HL-60 (cell line): ENCODE data around the gene SLC7A7.

Source experiments
- DNase-seq, 2 experiments: peaks; one replicate each; pipeline ENCODE4 v3.0.0-alpha.2; 2010 to 2020; ENCODE audit warnings: low read depth in 1 of 2, low spot score in 1 of 2
- H3K27ac ChIP-seq: fragments of 250-450 bp; sonication (Bioruptor Pico); replicated peaks from 2 replicates; pipeline ENCODE4 v1.5.1; 2020; ENCODE audit warnings: mild to moderate bottlenecking, moderate library complexity
- H3K27me3 ChIP-seq: fragments of 250-450 bp; sonication (Bioruptor Pico); 2 replicates; pipeline ENCODE4 v1.5.1; 2021; ENCODE audit warnings: mild to moderate bottlenecking, moderate library complexity; ENCODE audit not compliant: insufficient read depth, poor library complexity, severe bottlenecking
- H3K4me3 ChIP-seq: replicated peaks from 2 replicates; pipeline ENCODE4 v1.5.1; 2011; ENCODE audit warnings: mild to moderate bottlenecking, control low read depth, low read length; ENCODE audit not compliant: insufficient read depth
- GABPA ChIP-seq: IDR thresholded peaks from 2 replicates; pipeline ENCODE4 v1.6.1; 2012; ENCODE audit warnings: low read depth
- POLR2AphosphoS5 ChIP-seq: IDR thresholded peaks from 2 replicates; pipeline ENCODE4 v1.6.1; 2012; ENCODE audit warnings: low read depth
- SPI1 ChIP-seq: IDR thresholded peaks from 2 replicates; pipeline ENCODE4 v1.6.1; 2012; ENCODE audit warnings: low read depth, mild to moderate bottlenecking, borderline replicate concordance
- TF ChIP-seq, protein P1 (sequence below): IDR thresholded peaks from 2 replicates; pipeline ENCODE4 v1.6.1; 2012; ENCODE audit warnings: low read depth; ENCODE audit not compliant: insufficient replicate concordance
- TF ChIP-seq, protein P2 (sequence below): IDR thresholded peaks from one replicate; pipeline ENCODE4 v1.5.1; 2011; ENCODE audit warnings: low read length, control low read depth, inconsistent platforms; ENCODE audit not compliant: insufficient read depth

The SLC7A7 gene

DNA sequence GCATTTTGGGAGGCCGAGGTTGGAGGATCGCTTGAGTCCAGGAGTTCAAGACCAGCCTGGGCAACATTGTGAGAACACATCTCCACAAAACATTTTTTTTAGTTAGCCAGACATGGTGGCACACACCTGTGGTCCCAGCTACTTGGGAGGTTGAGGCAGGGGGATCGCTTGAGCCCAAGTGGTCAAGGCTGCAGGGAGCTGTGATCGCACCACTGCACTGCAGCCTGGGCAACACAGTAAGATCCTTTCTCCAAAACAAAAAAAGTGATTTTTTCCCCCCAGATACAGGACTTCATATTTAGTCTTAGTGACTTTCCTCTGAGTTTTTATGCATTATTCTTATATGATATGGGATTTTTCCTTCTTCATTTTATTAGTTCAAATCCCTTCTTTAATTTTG is 28.6 kb downstream of the SLC7A7 start:
- Histone ChIP-seq H3K27ac (no peak overlapping the region), H3K4me3 (no peak overlapping the region), H3K27me3 (no peaks in the 10 kb centered on the region)
- TF ChIP-seq, protein P1, sequence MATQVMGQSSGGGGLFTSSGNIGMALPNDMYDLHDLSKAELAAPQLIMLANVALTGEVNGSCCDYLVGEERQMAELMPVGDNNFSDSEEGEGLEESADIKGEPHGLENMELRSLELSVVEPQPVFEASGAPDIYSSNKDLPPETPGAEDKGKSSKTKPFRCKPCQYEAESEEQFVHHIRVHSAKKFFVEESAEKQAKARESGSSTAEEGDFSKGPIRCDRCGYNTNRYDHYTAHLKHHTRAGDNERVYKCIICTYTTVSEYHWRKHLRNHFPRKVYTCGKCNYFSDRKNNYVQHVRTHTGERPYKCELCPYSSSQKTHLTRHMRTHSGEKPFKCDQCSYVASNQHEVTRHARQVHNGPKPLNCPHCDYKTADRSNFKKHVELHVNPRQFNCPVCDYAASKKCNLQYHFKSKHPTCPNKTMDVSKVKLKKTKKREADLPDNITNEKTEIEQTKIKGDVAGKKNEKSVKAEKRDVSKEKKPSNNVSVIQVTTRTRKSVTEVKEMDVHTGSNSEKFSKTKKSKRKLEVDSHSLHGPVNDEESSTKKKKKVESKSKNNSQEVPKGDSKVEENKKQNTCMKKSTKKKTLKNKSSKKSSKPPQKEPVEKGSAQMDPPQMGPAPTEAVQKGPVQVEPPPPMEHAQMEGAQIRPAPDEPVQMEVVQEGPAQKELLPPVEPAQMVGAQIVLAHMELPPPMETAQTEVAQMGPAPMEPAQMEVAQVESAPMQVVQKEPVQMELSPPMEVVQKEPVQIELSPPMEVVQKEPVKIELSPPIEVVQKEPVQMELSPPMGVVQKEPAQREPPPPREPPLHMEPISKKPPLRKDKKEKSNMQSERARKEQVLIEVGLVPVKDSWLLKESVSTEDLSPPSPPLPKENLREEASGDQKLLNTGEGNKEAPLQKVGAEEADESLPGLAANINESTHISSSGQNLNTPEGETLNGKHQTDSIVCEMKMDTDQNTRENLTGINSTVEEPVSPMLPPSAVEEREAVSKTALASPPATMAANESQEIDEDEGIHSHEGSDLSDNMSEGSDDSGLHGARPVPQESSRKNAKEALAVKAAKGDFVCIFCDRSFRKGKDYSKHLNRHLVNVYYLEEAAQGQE: no peak
- TF ChIP-seq POLR2AphosphoS5: no peak
- TF ChIP-seq, protein P2, sequence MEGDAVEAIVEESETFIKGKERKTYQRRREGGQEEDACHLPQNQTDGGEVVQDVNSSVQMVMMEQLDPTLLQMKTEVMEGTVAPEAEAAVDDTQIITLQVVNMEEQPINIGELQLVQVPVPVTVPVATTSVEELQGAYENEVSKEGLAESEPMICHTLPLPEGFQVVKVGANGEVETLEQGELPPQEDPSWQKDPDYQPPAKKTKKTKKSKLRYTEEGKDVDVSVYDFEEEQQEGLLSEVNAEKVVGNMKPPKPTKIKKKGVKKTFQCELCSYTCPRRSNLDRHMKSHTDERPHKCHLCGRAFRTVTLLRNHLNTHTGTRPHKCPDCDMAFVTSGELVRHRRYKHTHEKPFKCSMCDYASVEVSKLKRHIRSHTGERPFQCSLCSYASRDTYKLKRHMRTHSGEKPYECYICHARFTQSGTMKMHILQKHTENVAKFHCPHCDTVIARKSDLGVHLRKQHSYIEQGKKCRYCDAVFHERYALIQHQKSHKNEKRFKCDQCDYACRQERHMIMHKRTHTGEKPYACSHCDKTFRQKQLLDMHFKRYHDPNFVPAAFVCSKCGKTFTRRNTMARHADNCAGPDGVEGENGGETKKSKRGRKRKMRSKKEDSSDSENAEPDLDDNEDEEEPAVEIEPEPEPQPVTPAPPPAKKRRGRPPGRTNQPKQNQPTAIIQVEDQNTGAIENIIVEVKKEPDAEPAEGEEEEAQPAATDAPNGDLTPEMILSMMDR: no peak
- TF ChIP-seq SPI1: no peak
- no peak for TF ChIP-seq GABPA
- no peak for DNase-seq

DNA sequence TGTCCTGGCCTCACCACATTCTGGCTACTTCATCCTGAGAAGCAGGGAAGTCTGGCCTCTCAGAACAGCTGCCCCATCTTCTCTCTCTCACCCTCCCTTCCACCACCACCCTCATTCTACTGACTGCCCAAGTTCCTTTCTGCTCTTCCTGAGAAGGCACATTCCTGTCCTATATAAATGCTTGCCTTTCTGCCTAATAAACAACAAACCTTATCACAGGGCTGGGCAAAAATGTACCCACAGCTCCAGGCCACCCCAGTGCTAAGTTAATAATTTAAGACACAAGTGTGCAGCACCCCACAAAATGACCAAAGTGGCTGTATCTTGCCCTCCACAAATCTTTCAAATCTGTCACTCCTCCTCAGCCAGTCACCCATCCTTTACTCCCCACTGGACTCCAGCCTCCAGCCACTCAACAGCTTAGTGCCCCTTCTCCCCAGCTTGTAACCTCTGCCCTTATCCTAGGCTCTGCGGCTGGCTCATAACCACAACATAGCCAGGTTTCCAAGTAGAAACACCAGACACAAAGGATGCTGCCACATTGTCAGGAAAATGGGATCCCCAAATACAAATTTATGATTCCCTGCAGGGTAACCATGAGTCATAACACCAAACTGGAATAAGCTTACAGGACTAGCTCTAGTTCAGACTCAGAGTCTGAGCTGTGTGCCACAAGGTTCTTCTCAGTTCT is 33.8 kb downstream of the SLC7A7 start:
- Histone ChIP-seq H3K27ac (no peak overlapping the region), H3K27me3 (no peaks in the 10 kb centered on the region), H3K4me3 (no peak overlapping the region)
- no peak for TF ChIP-seq SPI1
- no peak for TF ChIP-seq POLR2AphosphoS5
- TF ChIP-seq, protein P2: no peak
- DNase-seq: peak in 1 of 2 experiments; percentile 28

DNA sequence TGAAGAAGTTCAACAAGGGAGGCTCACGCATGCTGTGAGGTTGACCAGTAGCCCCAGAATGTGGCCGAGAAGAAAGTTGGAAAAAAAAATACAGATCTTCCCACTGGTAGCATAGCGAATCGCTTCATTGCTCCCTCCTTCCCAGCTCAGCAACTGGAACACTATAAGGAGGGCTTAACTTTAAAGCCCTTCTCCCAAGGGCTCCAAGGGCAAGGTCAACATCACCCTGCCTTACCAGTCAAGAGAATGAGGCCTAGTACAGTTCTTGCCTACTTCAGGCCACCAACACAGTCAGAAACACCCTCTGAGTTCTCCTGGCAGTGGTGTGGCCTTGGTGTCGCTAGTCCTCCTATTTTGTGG is 34.3 kb downstream of the SLC7A7 start:
- no peak for DNase-seq
- H3K27ac ChIP-seq: no peak overlapping the region
- H3K4me3 ChIP-seq: no peak overlapping the region
- TF ChIP-seq, protein P2: no peak
- TF ChIP-seq GABPA (no peak), POLR2AphosphoS5 (no peak), SPI1 (no peak)
- TF ChIP-seq, protein P1: no peak
- no peaks in the 10 kb centered on the region for H3K27me3 ChIP-seq

DNA sequence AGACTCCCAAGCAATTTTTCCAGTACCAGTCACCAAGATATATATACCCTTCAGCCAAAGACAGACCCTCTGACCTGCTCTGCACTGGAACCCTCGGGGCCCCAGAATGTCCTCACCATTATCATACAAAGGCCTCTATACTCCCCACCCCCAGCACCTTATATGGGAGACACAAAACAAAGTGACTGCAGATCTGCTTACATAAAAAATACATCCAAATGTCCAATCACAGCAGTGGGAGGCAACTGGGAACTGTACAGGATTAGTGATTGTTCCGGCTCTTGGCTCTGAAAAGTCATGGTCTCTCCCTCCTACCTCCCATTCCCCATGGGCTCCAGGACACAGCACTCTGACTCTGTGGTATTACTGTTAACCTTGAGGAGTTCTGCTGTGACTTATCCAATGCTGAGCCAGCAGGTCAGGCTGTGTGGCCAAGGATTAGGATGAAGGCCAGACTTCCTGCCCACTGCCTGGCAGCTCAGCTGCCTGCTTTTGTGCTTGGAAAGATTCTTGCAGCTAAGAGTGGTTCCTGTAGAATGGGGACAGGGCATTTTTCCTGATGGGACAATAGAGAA is 35.0 kb downstream of the SLC7A7 start:
- no peak overlapping the region for H3K27ac ChIP-seq
- H3K4me3 ChIP-seq: no peak overlapping the region
- no peaks in the 10 kb centered on the region for H3K27me3 ChIP-seq
- no peak for DNase-seq
- TF ChIP-seq POLR2AphosphoS5 (no peak), SPI1 (no peak), GABPA (no peak)
- TF ChIP-seq, protein P1: no peak
- TF ChIP-seq, protein P2: no peak
